Neural crest cell (in vitro differentiated cells): ENCODE data around the gene ATIC. TPM values are rescaled to one million over a fixed set of nuclear protein-coding genes. Genes with fewer than 3 reads are reported as not detected.

ENCODE experiments used
- DNase-seq: peaks from one replicate; pipeline ENCODE4 v3.0.0; 2021; ENCODE audit warnings: low read depth, mixed read lengths, low spot score
- H3K27ac Mint-ChIP-seq: one replicate; pipeline ENCODE4 v1.8.0; 2021; ENCODE audit warnings: mild to moderate bottlenecking, mixed read lengths; ENCODE audit not compliant: unreplicated experiment
- H3K27me3 Mint-ChIP-seq: 2 replicates; pipeline ENCODE4 v1.8.0; 2021; ENCODE audit warnings: low read depth, mild to moderate bottlenecking, mixed read lengths
- H3K36me3 Mint-ChIP-seq: 2 replicates; pipeline ENCODE4 v1.8.0; 2021; ENCODE audit warnings: low read depth, mild to moderate bottlenecking, mixed read lengths
- H3K4me1 Mint-ChIP-seq: 2 replicates; pipeline ENCODE4 v1.8.0; 2021; ENCODE audit warnings: mixed read lengths
- H3K4me3 Mint-ChIP-seq: one replicate; pipeline ENCODE4 v1.8.0; 2021; ENCODE audit warnings: mild to moderate bottlenecking, mixed read lengths
- H3K9me3 Mint-ChIP-seq: 2 replicates; pipeline ENCODE4 v1.8.0; 2021; ENCODE audit warnings: mixed read lengths
- CTCF ChIP-seq: fragments of 200-600 bp; sonication (generic); conservative IDR thresholded peaks from 2 replicates; pipeline ENCODE4 v1.5.0; 2021; ENCODE audit warnings: antibody characterized with exemption, mild to moderate bottlenecking
- total RNA-seq: library from RNA; stranded (reverse); gene quantifications from 2 replicates; pipeline ENCODE4 v1.2.1, GENCODE V29; 2021

Gene ATIC
- total RNA-seq, 1 donor from 2014 or later: 206 TPM

- TF ChIP-seq CTCF: no peak
- H3K27ac Mint-ChIP-seq: peak overlapping the region; percentile 81
Observed at GRCh38 chr2:215374642-215375466, 63.0 kb downstream of the ATIC start.

GRCh38 chr2:215375467-215375830, 63.6 kb downstream of the ATIC start:
- DNase-seq: no peak
- H3K27me3 Mint-ChIP-seq: no peaks in the 10 kb centered on the region

More at GRCh38 chr2:215374642-215375466, 63.0 kb downstream of the ATIC start:
- no peaks in the 10 kb centered on the region for H3K9me3 Mint-ChIP-seq
- H3K4me1 Mint-ChIP-seq: no peaks in the 10 kb centered on the region
- H3K4me3 Mint-ChIP-seq: no peak overlapping the region
- peaks cover 33% of the 10 kb centered on the region for H3K36me3 Mint-ChIP-seq
- H3K27me3 Mint-ChIP-seq: no peaks in the 10 kb centered on the region
- no peak for DNase-seq

GRCh38 chr2:215376103-215376780, 64.4 kb downstream of the ATIC start:
- H3K36me3 Mint-ChIP-seq: peaks cover 38% of the 10 kb centered on the region
- H3K27ac Mint-ChIP-seq: no peak overlapping the region
- H3K4me3 Mint-ChIP-seq: no peak overlapping the region

More at GRCh38 chr2:215375467-215375830, 63.6 kb downstream of the ATIC start:
- Mint-ChIP-seq H3K4me1 (no peaks in the 10 kb centered on the region), H3K27ac (no peak overlapping the region), H3K36me3 (peaks cover 38% of the 10 kb centered on the region), H3K4me3 (no peak overlapping the region), H3K9me3 (no peaks in the 10 kb centered on the region)
- no peak for TF ChIP-seq CTCF

GRCh38 chr2:215377283-215377682, 65.4 kb downstream of the ATIC start:
- no peaks in the 10 kb centered on the region for H3K4me1 Mint-ChIP-seq
- H3K36me3 Mint-ChIP-seq: peaks cover 33% of the 10 kb centered on the region
- no peaks in the 10 kb centered on the region for H3K9me3 Mint-ChIP-seq
- DNase-seq: no peak
- H3K27ac Mint-ChIP-seq: no peak overlapping the region
- no peak for TF ChIP-seq CTCF
- no peaks in the 10 kb centered on the region for H3K27me3 Mint-ChIP-seq
- H3K4me3 Mint-ChIP-seq: no peak overlapping the region

More at GRCh38 chr2:215376103-215376780, 64.4 kb downstream of the ATIC start:
- Mint-ChIP-seq H3K27me3 (no peaks in the 10 kb centered on the region), H3K9me3 (no peaks in the 10 kb centered on the region), H3K4me1 (no peaks in the 10 kb centered on the region)
- no peak for TF ChIP-seq CTCF
- DNase-seq: no peak

- Mint-ChIP-seq H3K36me3 (peaks cover 37% of the 10 kb centered on the region), H3K9me3 (no peaks in the 10 kb centered on the region), H3K4me3 (no peak overlapping the region), H3K27me3 (no peaks in the 10 kb centered on the region), H3K27ac (no peak overlapping the region), H3K4me1 (no peaks in the 10 kb centered on the region)
- no peak for TF ChIP-seq CTCF
- DNase-seq: no peak
Observed at GRCh38 chr2:215378045-215378444, 66.2 kb downstream of the ATIC start.
